Psoas muscle (tissue), 8 donors: Measurements from ENCODE around the gene PEX3. TPM values are rescaled to one million over a fixed set of nuclear protein-coding genes. Genes with fewer than 3 reads are reported as not detected.

ENCODE experiments used
- ATAC-seq, 4 donors: fragments of 200-7000 bp; cut with Tn5 transposase; one replicate each; pipeline ENCODE4 v1.9.1; 2020; ENCODE audit warnings: moderate library complexity in 3 of 4, mild to moderate bottlenecking in 2 of 4
- DNase-seq, 2 donors: peaks; one replicate each; pipeline ENCODE4 v3.0.0-alpha.2; 2020
- H3K27ac ChIP-seq: fragments of 200-600 bp; one replicate; pipeline ENCODE4 v1.8.0; 2022
- H3K27me3 ChIP-seq, 3 donors: fragments of 200-600 bp in 1 of 3; one replicate each; pipeline versions ENCODE4 v1.6.1 to v1.8.0; 2013 to 2022; ENCODE audit warnings: low read length in 2 of 3, mild to moderate bottlenecking in 2 of 3, moderate library complexity in 1 of 3; ENCODE audit not compliant: insufficient read depth in 3 of 3
- H3K36me3 ChIP-seq, 2 donors: fragments of 200-600 bp in 1 of 2; one replicate each; pipeline versions ENCODE4 v1.6.1 to v1.8.0; 2013 to 2022; ENCODE audit warnings: low read depth in 1 of 2, mild to moderate bottlenecking in 1 of 2, moderate library complexity in 1 of 2; ENCODE audit not compliant: insufficient read depth in 1 of 2
- H3K4me1 ChIP-seq: fragments of 200-600 bp; one replicate; pipeline ENCODE4 v1.8.0; 2022
- H3K4me3 ChIP-seq: fragments of 200-600 bp; one replicate; pipeline ENCODE4 v1.8.0; 2022; ENCODE audit warnings: mild to moderate bottlenecking
- H3K9me3 ChIP-seq: fragments of 200-600 bp; one replicate; pipeline ENCODE4 v1.8.0; 2022
- WGBS, 3 donors: extraction: QIAGEN DNeasy Blood & Tissue Kit; methylation state at CpG; one replicate each; pipeline versions ENCODE4 v1.1.6 to v1.1.7; 2013; 5-methylcytosine and 5-hydroxymethylcytosine counted together
- intact Hi-C, 2 donors: fragments of 100-400 bp; cut with DNase I; formaldehyde crosslinking; loops; one replicate each; pipeline versions ENCODE4 v1.11.0 to v1.14.2; 2022
- polyA plus RNA-seq, 3 donors: library from polyadenylated mRNA; stranded (reverse); fragments of 200-250 nt; gene quantifications; one replicate each; pipeline ENCODE4 v1.2.3, GENCODE V29; 2013
- total RNA-seq, 4 donors: library from RNA; stranded (reverse); fragmentation: NEBNext Ultra II Directional in 2 of 4; extraction: Animal tissue kit (Norgen Biotek cat#: 25700) in 2 of 4; gene quantifications; one replicate each; pipeline versions ENCODE4 v1.2.1 to v1.2.4, GENCODE V29; 2021 to 2023
- TF ChIP-seq, protein P1 (sequence below): fragments of 200-600 bp; IDR thresholded peaks from one replicate; pipeline ENCODE4 v1.8.0; 2022; ENCODE audit warnings: antibody characterized with exemption
- donor health status: healthy with polysubstance abuse.
- donor health status: DM: no; HTN: no; CAD: no; lungs with moderate emphysema.
- donor health status: Bipolar disorder and iron deficiency.
- donor health status: healthy.
- donor health status: DM: yes; HTN: yes; CAD: no.
- donor health status: DM: no; HTN: no; CAD: no.
- donor health status: DM: no; HTN: no; CAD: no.
- donor health status: DM: yes; HTN: yes; CAD: no.

The PEX3 gene
- total and polyA plus RNA-seq, 7 donors: 7.1 to 17.9 (median 13.0) TPM

GRCh38 chr6:143528164-143528811, 77.7 kb downstream of the PEX3 start:
- Histone ChIP-seq H3K4me1 (no peaks in the 10 kb centered on the region), H3K36me3 (no peaks in the 10 kb centered on the region), H3K27ac (no peak overlapping the region), H3K9me3 (no peaks in the 10 kb centered on the region), H3K27me3 (peaks cover 0 to 2% (median 2%) of the 10 kb centered on the region in 3 donors), H3K4me3 (no peak overlapping the region)
- no peak for DNase-seq
- WGBS, 3 donors: 76 to 79% (median 78%) methylated on average over 7 of the region's 7 CpGs
- no peak for ATAC-seq
- TF ChIP-seq, protein P1, sequence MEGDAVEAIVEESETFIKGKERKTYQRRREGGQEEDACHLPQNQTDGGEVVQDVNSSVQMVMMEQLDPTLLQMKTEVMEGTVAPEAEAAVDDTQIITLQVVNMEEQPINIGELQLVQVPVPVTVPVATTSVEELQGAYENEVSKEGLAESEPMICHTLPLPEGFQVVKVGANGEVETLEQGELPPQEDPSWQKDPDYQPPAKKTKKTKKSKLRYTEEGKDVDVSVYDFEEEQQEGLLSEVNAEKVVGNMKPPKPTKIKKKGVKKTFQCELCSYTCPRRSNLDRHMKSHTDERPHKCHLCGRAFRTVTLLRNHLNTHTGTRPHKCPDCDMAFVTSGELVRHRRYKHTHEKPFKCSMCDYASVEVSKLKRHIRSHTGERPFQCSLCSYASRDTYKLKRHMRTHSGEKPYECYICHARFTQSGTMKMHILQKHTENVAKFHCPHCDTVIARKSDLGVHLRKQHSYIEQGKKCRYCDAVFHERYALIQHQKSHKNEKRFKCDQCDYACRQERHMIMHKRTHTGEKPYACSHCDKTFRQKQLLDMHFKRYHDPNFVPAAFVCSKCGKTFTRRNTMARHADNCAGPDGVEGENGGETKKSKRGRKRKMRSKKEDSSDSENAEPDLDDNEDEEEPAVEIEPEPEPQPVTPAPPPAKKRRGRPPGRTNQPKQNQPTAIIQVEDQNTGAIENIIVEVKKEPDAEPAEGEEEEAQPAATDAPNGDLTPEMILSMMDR: no peak
- intact Hi-C loops: no loop called here

- Histone ChIP-seq H3K4me3 (no peak overlapping the region), H3K9me3 (no peaks in the 10 kb centered on the region), H3K36me3 (no peaks in the 10 kb centered on the region), H3K27ac (no peak overlapping the region), H3K4me1 (no peaks in the 10 kb centered on the region), H3K27me3 (peaks cover 0 to 6% (median 2%) of the 10 kb centered on the region in 3 donors)
- TF ChIP-seq, protein P1: no peak
- 43 to 65% (median 43%) methylated on average over 2 of the region's 2 CpGs for WGBS, 3 donors
- ATAC-seq (no peak), DNase-seq (no peak)
- intact Hi-C loops: no loop called here
Observed at GRCh38 chr6:143529095-143529494, 78.5 kb downstream of the PEX3 start.

- TF ChIP-seq, protein P1: no peak
- intact Hi-C loops: no loop called here
- 47 to 61% (median 58%) methylated on average over 5 of the region's 5 CpGs for WGBS, 3 donors
- Histone ChIP-seq H3K4me1 (no peaks in the 10 kb centered on the region), H3K36me3 (no peaks in the 10 kb centered on the region), H3K9me3 (no peaks in the 10 kb centered on the region), H3K4me3 (no peak overlapping the region), H3K27me3 (peaks cover 0 to 6% (median 2%) of the 10 kb centered on the region in 3 donors), H3K27ac (no peak overlapping the region)
- no peak for ATAC-seq
- DNase-seq: no peak
Observed at GRCh38 chr6:143531720-143532499, 81.3 kb downstream of the PEX3 start.

DNA sequence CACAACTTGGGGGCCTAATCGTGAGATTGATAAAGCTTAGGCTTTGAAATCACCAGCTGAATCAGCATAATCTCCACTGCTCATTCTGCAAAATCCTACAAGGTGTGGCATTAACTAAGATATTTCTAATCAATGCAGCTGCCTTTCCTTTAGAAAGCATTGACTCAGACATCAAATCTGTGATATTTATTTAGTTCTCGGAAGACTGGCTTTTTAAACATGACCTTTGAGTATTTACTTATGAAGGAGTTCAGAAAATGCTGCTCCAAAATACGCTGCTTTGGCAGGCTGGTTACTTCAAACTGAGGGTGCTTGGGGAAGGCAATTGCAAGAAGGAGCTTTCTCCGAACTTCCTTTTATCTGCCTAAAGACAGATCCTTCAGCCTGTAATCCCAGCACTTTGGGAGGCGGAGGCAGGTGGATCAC, 84.6 kb downstream of the PEX3 start:
- intact Hi-C loops: no loop called here
- DNase-seq: no peak
- Histone ChIP-seq H3K4me1 (no peaks in the 10 kb centered on the region), H3K36me3 (no peaks in the 10 kb centered on the region), H3K27ac (no peak overlapping the region), H3K9me3 (no peaks in the 10 kb centered on the region), H3K27me3 (peaks cover 0 to 18% (median 2%) of the 10 kb centered on the region in 3 donors), H3K4me3 (no peak overlapping the region)
- TF ChIP-seq, protein P1: no peak
- no peak for ATAC-seq
- WGBS, 3 donors: 83 to 94% (median 92%) methylated on average over 5 of the region's 5 CpGs
